Cardiac septum (tissue), 1 donor: Measurements from ENCODE around the gene DNASE1L3. TPM values are rescaled to one million over a fixed set of nuclear protein-coding genes. Genes with fewer than 3 reads are reported as not detected.

Experiments used
- DNase-seq: peaks from one replicate; pipeline ENCODE4 v3.0.0-alpha.2; 2020; ENCODE audit warnings: low spot score
- intact Hi-C: fragments of 100-400 bp; cut with DNase I; formaldehyde crosslinking; loops from one replicate; pipeline ENCODE4 v1.14.0; 2022
- total RNA-seq: library from RNA; stranded (reverse); fragmentation: NEBNext Ultra II Directional; extraction: Animal tissue kit (Norgen Biotek cat#: 25700); gene quantifications from one replicate; pipeline ENCODE4 v1.2.1, GENCODE V29; 2021
- donor health status: DM: no; HTN: no; CAD: no.

The DNASE1L3 gene
- total RNA-seq, 1 donor from 2014 or later, result 0.67 TPM

GRCh38 chr3:58168498-58168897 is 42.3 kb downstream of the DNASE1L3 start:
- intact Hi-C loops, result loop anchor here (10.0 kb wide), 1 partner anchor 274 kb away; no protein-coding TSS in a partner anchor
- DNase-seq, result no peak

- intact Hi-C loops, result loop anchor here (10.0 kb wide), 1 partner anchor 273 kb away; no protein-coding TSS in a partner anchor
- DNase-seq, result no peak
Observed at GRCh38 chr3:58167431-58168351, 43.1 kb downstream of the DNASE1L3 start.

- intact Hi-C loops, result loop anchor here (10.0 kb wide), 1 partner anchor 270 kb away; no protein-coding TSS in a partner anchor
- no peak for DNase-seq
Observed at GRCh38 chr3:58164906-58165821, 45.6 kb downstream of the DNASE1L3 start.

- DNase-seq, result peak; percentile 91
- intact Hi-C loops, result loop anchor here (10.0 kb wide), 1 partner anchor 270 kb away; no protein-coding TSS in a partner anchor
Observed at GRCh38 chr3:58164199-58164879, 46.4 kb downstream of the DNASE1L3 start.

- no peak for DNase-seq
- intact Hi-C loops, result loop anchor here (10.0 kb wide), 1 partner anchor 268 kb away; no protein-coding TSS in a partner anchor
Observed at GRCh38 chr3:58163234-58163633, 47.5 kb downstream of the DNASE1L3 start.

- intact Hi-C loops, result loop anchor here (10.0 kb wide), 1 partner anchor 267 kb away; no protein-coding TSS in a partner anchor
- no peak for DNase-seq
Observed at GRCh38 chr3:58161435-58162398, 49.1 kb downstream of the DNASE1L3 start.

- intact Hi-C loops, result loop anchor here (10.0 kb wide), 1 partner anchor 266 kb away; no protein-coding TSS in a partner anchor
Observed at GRCh38 chr3:58160399-58160798, 50.4 kb downstream of the DNASE1L3 start.

GRCh38 chr3:58158442-58159153 is 52.2 kb downstream of the DNASE1L3 start:
- no peak for DNase-seq
- intact Hi-C loops, result no loop called here

More at GRCh38 chr3:58160399-58160798, 50.4 kb downstream of the DNASE1L3 start:
- DNase-seq, result no peak

GRCh38 chr3:58157700-58158099 is 53.1 kb downstream of the DNASE1L3 start:
- DNase-seq, result no peak
- intact Hi-C loops, result no loop called here

GRCh38 chr3:58155838-58156237 is 54.9 kb downstream of the DNASE1L3 start:
- DNase-seq, result no peak

GRCh38 chr3:58154626-58155449 is 55.9 kb downstream of the DNASE1L3 start:
- intact Hi-C loops, result no loop called here
- no peak for DNase-seq

More at GRCh38 chr3:58155838-58156237, 54.9 kb downstream of the DNASE1L3 start:
- intact Hi-C loops, result no loop called here

- intact Hi-C loops, result no loop called here
- no peak for DNase-seq
Observed at GRCh38 chr3:58153371-58153770, 57.4 kb downstream of the DNASE1L3 start.

- intact Hi-C loops, result no loop called here
- no peak for DNase-seq
Observed at GRCh38 chr3:58152225-58153015, 58.4 kb downstream of the DNASE1L3 start.

GRCh38 chr3:58151637-58152036 is 59.1 kb downstream of the DNASE1L3 start:
- intact Hi-C loops, result no loop called here
- DNase-seq, result peak; percentile 87

- DNase-seq, result no peak
- intact Hi-C loops, result no loop called here
Observed at GRCh38 chr3:58150810-58151199, 60.0 kb downstream of the DNASE1L3 start.
